ENCODE measurements around the gene AKAP9. TPM values are rescaled to one million over a fixed set of nuclear protein-coding genes. Genes with fewer than 3 reads are reported as not detected.

Gene AKAP9
- polyA plus RNA-seq, 1 donor (not counting 4 experiments of a cell fraction or from before 2014, with no cell fraction given), result 19.0 TPM

DNA sequence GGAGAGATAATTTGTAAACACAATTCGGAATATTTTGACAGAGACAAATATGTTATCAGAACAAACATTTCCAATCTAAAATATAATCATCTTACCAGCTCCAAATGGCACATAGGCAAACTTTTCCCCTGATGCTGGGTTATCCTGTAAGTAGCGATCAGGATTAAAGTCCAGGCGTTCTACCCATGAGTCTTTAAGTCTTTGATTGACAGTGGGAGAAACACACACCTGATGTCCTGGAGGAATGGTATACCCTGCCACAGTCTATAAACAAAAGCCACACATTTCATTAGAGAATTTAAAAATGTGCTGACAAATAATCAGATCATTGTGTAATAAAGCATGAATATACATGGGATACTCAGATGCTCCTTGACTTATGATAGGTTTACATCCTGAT lies 176.3 kb downstream of the AKAP9 start:
- Histone ChIP-seq H2AFZ (ENCODE audit: control insufficient read depth, low read length) (no peak overlapping the region), H3K27ac (ENCODE audit: control insufficient read depth, insufficient read depth, low read length) (no peak overlapping the region), H3K4me2 (ENCODE audit: control insufficient read depth, extremely low read depth, insufficient read depth, low read depth, low read length) (no peak overlapping the region), H3K9ac (ENCODE audit: control insufficient read depth, extremely low read depth, insufficient read depth, low read length) (no peak overlapping the region), H3K9me1 (ENCODE audit: control insufficient read depth, extremely low read depth, insufficient read depth, low read length) (no peaks in the 10 kb centered on the region), H3K4me1 (ENCODE audit: control insufficient read depth, extremely low read depth, insufficient read depth, low read length) (peaks cover 3% of the 10 kb centered on the region), H4K20me1 (ENCODE audit: control insufficient read depth, extremely low read depth, insufficient read depth, low read length) (peaks cover 11% of the 10 kb centered on the region), H3K9me3 (ENCODE audit: control insufficient read depth, low read depth, low read length) (no peaks in the 10 kb centered on the region), H3K27me3 (ENCODE audit: control insufficient read depth, extremely low read depth, insufficient read depth, low read length) (no peaks in the 10 kb centered on the region), H3K79me2 (ENCODE audit: control insufficient read depth, insufficient read depth, low read length) (peaks cover 62% of the 10 kb centered on the region), H3K4me3 (ENCODE audit: control insufficient read depth in 2 of 3, extremely low read depth in 1 of 3, insufficient read depth in 2 of 3, low read depth in 1 of 3, low read length in 3 of 3) (no peak overlapping the region), H3K36me3 (ENCODE audit: control insufficient read depth in 2 of 2, extremely low read depth in 1 of 2, insufficient read depth in 2 of 2, low read length in 2 of 2) (peaks cover 11 to 13% of the 10 kb centered on the region in 2 experiments)
- dilution Hi-C loops (cut with MboI; ENCODE audit: extremely low pct_ligation_motif_present, low sequenced_read_pairs), result no loop called here
- TF ChIP-seq CTCF (optimal IDR thresholded peaks at IDR 0.05 in 1 of 3, IDR thresholded peaks at IDR 0.05 in 1 of 3, conservative IDR thresholded peaks at IDR 0.05 in 1 of 3; ENCODE audit: extremely low read depth in 1 of 3, insufficient read depth in 2 of 3, low read length in 3 of 3) (no peak), EZH2 (IDR thresholded peaks at IDR 0.05; ENCODE audit: low read length) (no peak)
- FAIRE-seq (no peak), DNase-seq (ENCODE audit: low read depth, low spot score) (no peak)

- H3K9me3 ChIP-seq (ENCODE audit: control insufficient read depth, low read depth, low read length), result no peaks in the 10 kb centered on the region
- no peak overlapping the region for H3K4me2 ChIP-seq (ENCODE audit: control insufficient read depth, extremely low read depth, insufficient read depth, low read depth, low read length)
- TF ChIP-seq EZH2 (IDR thresholded peaks at IDR 0.05; ENCODE audit: low read length), result no peak
- peaks cover 84% of the 10 kb centered on the region for H3K79me2 ChIP-seq (ENCODE audit: control insufficient read depth, insufficient read depth, low read length)
- no peak overlapping the region for H3K9ac ChIP-seq (ENCODE audit: control insufficient read depth, extremely low read depth, insufficient read depth, low read length)
- peaks cover 3% of the 10 kb centered on the region for H3K4me1 ChIP-seq (ENCODE audit: control insufficient read depth, extremely low read depth, insufficient read depth, low read length)
- FAIRE-seq (no peak), DNase-seq (ENCODE audit: low read depth, low spot score) (no peak)
- H4K20me1 ChIP-seq (ENCODE audit: control insufficient read depth, extremely low read depth, insufficient read depth, low read length), result peaks cover 11% of the 10 kb centered on the region
- dilution Hi-C loops (cut with MboI; ENCODE audit: extremely low pct_ligation_motif_present, low sequenced_read_pairs), result no loop called here
- no peak overlapping the region for H2AFZ ChIP-seq (ENCODE audit: control insufficient read depth, low read length)
- H3K27ac ChIP-seq (ENCODE audit: control insufficient read depth, insufficient read depth, low read length), result no peak overlapping the region
- H3K36me3 ChIP-seq (ENCODE audit: control insufficient read depth in 2 of 2, extremely low read depth in 1 of 2, insufficient read depth in 2 of 2, low read length in 2 of 2), result peaks cover 17 to 23% of the 10 kb centered on the region in 2 experiments
- no peaks in the 10 kb centered on the region for H3K9me1 ChIP-seq (ENCODE audit: control insufficient read depth, extremely low read depth, insufficient read depth, low read length)
- H3K27me3 ChIP-seq (ENCODE audit: control insufficient read depth, extremely low read depth, insufficient read depth, low read length), result no peaks in the 10 kb centered on the region
- no peak overlapping the region for H3K4me3 ChIP-seq (ENCODE audit: control insufficient read depth in 2 of 3, extremely low read depth in 1 of 3, insufficient read depth in 2 of 3, low read depth in 1 of 3, low read length in 3 of 3)
These were observed 178.6 kb downstream of the AKAP9 start for GRCh38 chr7:92119213-92119759.

GRCh38 chr7:92121681-92122080 lies 181.0 kb downstream of the AKAP9 start:
- peaks cover 11% of the 10 kb centered on the region for H4K20me1 ChIP-seq (ENCODE audit: control insufficient read depth, extremely low read depth, insufficient read depth, low read length)
- FAIRE-seq, result no peak
- no peaks in the 10 kb centered on the region for H3K9me3 ChIP-seq (ENCODE audit: control insufficient read depth, low read depth, low read length)
- no peak overlapping the region for H3K4me2 ChIP-seq (ENCODE audit: control insufficient read depth, extremely low read depth, insufficient read depth, low read depth, low read length)
- no peak overlapping the region for H3K4me3 ChIP-seq (ENCODE audit: control insufficient read depth in 2 of 3, extremely low read depth in 1 of 3, insufficient read depth in 2 of 3, low read depth in 1 of 3, low read length in 3 of 3)
- H2AFZ ChIP-seq (ENCODE audit: control insufficient read depth, low read length), result no peak overlapping the region
- DNase-seq (ENCODE audit: low read depth, low spot score), result no peak
- no peak overlapping the region for H3K9ac ChIP-seq (ENCODE audit: control insufficient read depth, extremely low read depth, insufficient read depth, low read length)
- TF ChIP-seq EZH2 (IDR thresholded peaks at IDR 0.05; ENCODE audit: low read length) (no peak), CTCF (optimal IDR thresholded peaks at IDR 0.05 in 1 of 3, IDR thresholded peaks at IDR 0.05 in 1 of 3, conservative IDR thresholded peaks at IDR 0.05 in 1 of 3; ENCODE audit: extremely low read depth in 1 of 3, insufficient read depth in 2 of 3, low read length in 3 of 3) (no peak)
- peaks cover 3% of the 10 kb centered on the region for H3K4me1 ChIP-seq (ENCODE audit: control insufficient read depth, extremely low read depth, insufficient read depth, low read length)
- H3K9me1 ChIP-seq (ENCODE audit: control insufficient read depth, extremely low read depth, insufficient read depth, low read length), result no peaks in the 10 kb centered on the region
- H3K36me3 ChIP-seq (ENCODE audit: control insufficient read depth in 2 of 2, extremely low read depth in 1 of 2, insufficient read depth in 2 of 2, low read length in 2 of 2), result peaks cover 21 to 36% of the 10 kb centered on the region in 2 experiments
- H3K27ac ChIP-seq (ENCODE audit: control insufficient read depth, insufficient read depth, low read length), result no peak overlapping the region
- no peaks in the 10 kb centered on the region for H3K27me3 ChIP-seq (ENCODE audit: control insufficient read depth, extremely low read depth, insufficient read depth, low read length)
- dilution Hi-C loops (cut with MboI; ENCODE audit: extremely low pct_ligation_motif_present, low sequenced_read_pairs), result no loop called here
- peaks cover 90% of the 10 kb centered on the region for H3K79me2 ChIP-seq (ENCODE audit: control insufficient read depth, insufficient read depth, low read length)
